Measurements from ENCODE around the gene LRRK1. TPM values are rescaled to one million over a fixed set of nuclear protein-coding genes. Genes with fewer than 3 reads are reported as not detected.
A peak's percentile ranks its signal among the peaks of the same experiment; 100 is the strongest.

The LRRK1 gene
- total and polyA plus RNA-seq, 2 of the 13 experiments (the other 11 are each of a cell fraction or from before 2014, with no cell fraction given): 0.13 to 1.2 TPM

GRCh38 chr15:101068961-101069653, 149.9 kb downstream of the LRRK1 start (continued):
- TF ChIP-seq CTCF (CRISPR knock-in tag; IDR thresholded peaks at IDR 0.05): peak; percentile 64
- peak; percentile 45; the same call in 1 of the 2 replicates for TF ChIP-seq ZNF264 (CRISPR knock-in tag; IDR thresholded peaks at IDR 0.05)
- no peak for TF ChIP-seq ZNF17 (CRISPR knock-in tag; IDR thresholded peaks at IDR 0.05)
- 0 out of 2 replicates have a peak, but pooled peaks have one; percentile 33 for TF ChIP-seq HOXA5 (CRISPR knock-in tag; IDR thresholded peaks at IDR 0.05)
- peak; percentile 77 for TF ChIP-seq HNRNPL (IDR thresholded peaks at IDR 0.05; ENCODE audit: low read depth, low read length)
- 0 out of 2 replicates have a peak, but pooled peaks have one; percentile 43 for TF ChIP-seq ETV6 (CRISPR knock-in tag; conservative IDR thresholded peaks at IDR 0.05)
- TF ChIP-seq DMAP1 (CRISPR knock-in tag; IDR thresholded peaks at IDR 0.05): 0 out of 2 replicates have a peak, but pooled peaks have one; percentile 17
- peak; percentile 47; the same call in 1 of the 2 replicates for TF ChIP-seq ERF (CRISPR knock-in tag; IDR thresholded peaks at IDR 0.05)
- peak; percentile 48 for TF ChIP-seq DRAP1 (CRISPR knock-in tag; IDR thresholded peaks at IDR 0.05)
- TF ChIP-seq ZNF792 (CRISPR knock-in tag; IDR thresholded peaks at IDR 0.05): 0 out of 2 replicates have a peak, but pooled peaks have one; percentile 60
- TF ChIP-seq HIC2 (CRISPR knock-in tag; IDR thresholded peaks at IDR 0.05; ENCODE audit: low read depth): no peak
- TF ChIP-seq EP300 (IDR thresholded peaks at IDR 0.05; ENCODE audit: low read depth in 2 of 2, low read length in 2 of 2): peak; percentile 15 to 68; a peak in 1 of 4 replicates
- no peak for TF ChIP-seq EP300 (CRISPR knock-in tag; IDR thresholded peaks at IDR 0.05; ENCODE audit: borderline replicate concordance)
- peak; percentile 58 for TF ChIP-seq ARID5B (CRISPR knock-in tag; IDR thresholded peaks at IDR 0.05)
- TF ChIP-seq ZNF362 (CRISPR knock-in tag; IDR thresholded peaks at IDR 0.05; ENCODE audit: borderline replicate concordance): 0 out of 2 replicates have a peak, but pooled peaks have one; percentile 12
- no peak for TF ChIP-seq ZNF441 (CRISPR knock-in tag; IDR thresholded peaks at IDR 0.05; ENCODE audit: borderline replicate concordance)
- TF ChIP-seq MIER3 (CRISPR knock-in tag; IDR thresholded peaks at IDR 0.05; ENCODE audit: borderline replicate concordance): peak; percentile 65; the same call in 1 of the 2 replicates
- peak; percentile 93 for TF ChIP-seq NR2F6 (IDR thresholded peaks at IDR 0.05)
- peak; percentile 96 for TF ChIP-seq NR2F6 (CRISPR knock-in tag; IDR thresholded peaks at IDR 0.05)
- 0 out of 2 replicates have a peak, but pooled peaks have one; percentile 48 for TF ChIP-seq PHF21A (CRISPR knock-in tag; IDR thresholded peaks at IDR 0.05)
- TF ChIP-seq ZNF564 (CRISPR knock-in tag; IDR thresholded peaks at IDR 0.05): no peak
- 0 out of 2 replicates have a peak, but pooled peaks have one; percentile 20 for TF ChIP-seq ZNF557 (CRISPR knock-in tag; IDR thresholded peaks at IDR 0.05)
